Endothelial cell of umbilical vein (primary cell): ENCODE data around the gene TRIM17. TPM values are rescaled to one million over a fixed set of nuclear protein-coding genes. Genes with fewer than 3 reads are reported as not detected.

Experiments used
- BruUV-seq: library from RNA; stranded (reverse); fragments of 400-500 nt; replicated peaks from 2 replicates; lab custom pipeline; 2021; lab: Mats Ljungman, UMichigan
- CTCF ChIA-PET: fragments of 300-600, 350-600 bp; sonication (Branson Sonifier 250); formaldehyde crosslinking; loops from one replicate; lab custom pipeline; 2021; ENCODE audit warnings: antibody characterized with exemption, inconsistent platforms; lab: Charles Lee
- POLR2A ChIA-PET: fragments of 300-600, 350-600 bp; sonication (Branson Sonifier 250); formaldehyde crosslinking; loops from one replicate; lab custom pipeline; 2021; ENCODE audit warnings: antibody characterized with exemption, inconsistent platforms; lab: Charles Lee
- DNase-seq: peaks from one replicate; pipeline ENCODE4 v3.0.0-alpha.2; 2011; ENCODE audit warnings: low read depth, low spot score
- FAIRE-seq: peaks from 2 replicates; lab custom pipeline; 2011; peaks lifted over from hg19 to GRCh38; lab: Jason Lieb, UNC
- H2AFZ ChIP-seq: 2 replicates; pipeline ENCODE4 v1.6.0; 2012; ENCODE audit warnings: low read depth, low read length, control low read depth, inconsistent platforms
- H3K27ac ChIP-seq: 2 replicates; pipeline ENCODE4 v1.5.1; 2011; ENCODE audit warnings: low read depth, mild to moderate bottlenecking, control low read depth, low read length, moderate library complexity; ENCODE audit not compliant: insufficient read depth
- H3K27me3 ChIP-seq, 2 experiments: 2 replicates each; pipeline versions ENCODE4 v1.6.0 to v1.6.1; 2011; ENCODE audit warnings: low read length in 2 of 2, mixed read lengths in 1 of 2; ENCODE audit not compliant: control insufficient read depth in 2 of 2, insufficient read depth in 2 of 2
- H3K36me3 ChIP-seq, 2 experiments: 2 replicates in 1 of 2; 3 replicates in 1 of 2; pipeline ENCODE4 v1.5.1; 2011; ENCODE audit warnings: low read length in 2 of 2, mild to moderate bottlenecking in 1 of 2, moderate library complexity in 1 of 2; ENCODE audit not compliant: control insufficient read depth in 2 of 2, insufficient read depth in 2 of 2; ENCODE audit errors: extremely low read depth in 1 of 2
- H3K4me1 ChIP-seq: 3 replicates; pipeline ENCODE4 v1.5.1; 2011; ENCODE audit warnings: mild to moderate bottlenecking, low read length; ENCODE audit not compliant: control insufficient read depth, insufficient read depth; ENCODE audit errors: extremely low read depth
- H3K4me2 ChIP-seq: 2 replicates; pipeline ENCODE4 v1.6.1; 2011; ENCODE audit warnings: low read length, control low read depth, mixed read lengths; ENCODE audit not compliant: insufficient read depth
- H3K4me3 ChIP-seq, 3 experiments: fragments of 200-600 bp in 1 of 3; sonication (generic), shearing (Covaris generic) in 1 of 3; replicated peaks in 1 of 3; 2 replicates each; pipeline ENCODE4 v1.5.1; 2011 to 2016; ENCODE audit warnings: control low read depth in 3 of 3, low read length in 3 of 3, mild to moderate bottlenecking in 2 of 3, inconsistent platforms in 1 of 3, low read depth in 1 of 3, moderate library complexity in 1 of 3; ENCODE audit not compliant: insufficient read depth in 1 of 3
- H3K79me2 ChIP-seq: 2 replicates; pipeline ENCODE4 v1.6.0; 2012; ENCODE audit warnings: low read length, inconsistent platforms; ENCODE audit not compliant: control insufficient read depth, insufficient read depth
- H3K9ac ChIP-seq: replicated peaks from 2 replicates; pipeline ENCODE3; 2011; ENCODE audit warnings: low read length, control low read depth; ENCODE audit not compliant: insufficient read depth; ENCODE audit errors: extremely low read depth
- H3K9me1 ChIP-seq: replicated peaks from 3 replicates; pipeline ENCODE4 v1.6.0; 2011; ENCODE audit warnings: mild to moderate bottlenecking, low read length; ENCODE audit not compliant: control insufficient read depth, insufficient read depth; ENCODE audit errors: extremely low read depth
- H3K9me3 ChIP-seq: replicated peaks from 2 replicates; pipeline ENCODE4 v1.5.1; 2012; ENCODE audit warnings: low read length, inconsistent platforms; ENCODE audit not compliant: control insufficient read depth, insufficient read depth
- H4K20me1 ChIP-seq: replicated peaks from 2 replicates; pipeline ENCODE3; 2011; ENCODE audit warnings: mild to moderate bottlenecking, low read length; ENCODE audit not compliant: control insufficient read depth, insufficient read depth; ENCODE audit errors: extremely low read depth
- EZH2 ChIP-seq: IDR thresholded peaks from 2 replicates; pipeline ENCODE4 v1.6.1; 2012; ENCODE audit warnings: borderline replicate concordance, low read depth, mild to moderate bottlenecking, moderate library complexity, low read length, inconsistent platforms; ENCODE audit not compliant: severe bottlenecking
- FOS ChIP-seq: IDR thresholded peaks from 2 replicates; pipeline ENCODE4 v1.6.1; 2011; ENCODE audit warnings: mild to moderate bottlenecking, low read length, moderate library complexity, borderline replicate concordance; ENCODE audit not compliant: insufficient read depth
- GATA2 ChIP-seq: IDR thresholded peaks from 2 replicates; pipeline ENCODE4 v1.7.0; 2011; ENCODE audit warnings: low read depth, mild to moderate bottlenecking, moderate library complexity, mixed read lengths, low read length; ENCODE audit not compliant: insufficient read length, insufficient read depth
- JUN ChIP-seq: IDR thresholded peaks from 2 replicates; pipeline ENCODE4 v1.6.1; 2011; ENCODE audit warnings: borderline replicate concordance, low read depth; ENCODE audit not compliant: insufficient read length, insufficient read depth
- MYC ChIP-seq: IDR thresholded peaks from one replicate; pipeline ENCODE4 v1.6.1; 2011; ENCODE audit warnings: mild to moderate bottlenecking, low read depth, low read length
- POLR2A ChIP-seq: IDR thresholded peaks from 2 replicates; pipeline ENCODE4 v1.6.1; 2012; ENCODE audit warnings: low read depth, mild to moderate bottlenecking, control low read depth, low read length
- POLR2AphosphoS5 ChIP-seq: IDR thresholded peaks from 2 replicates; pipeline ENCODE4 v1.6.1; 2012; ENCODE audit warnings: low read depth, mild to moderate bottlenecking, control low read depth, low read length, moderate library complexity; ENCODE audit not compliant: insufficient read depth
- dilution Hi-C: fragments of 300-500 bp; cut with MboI; formaldehyde crosslinking; loops from one replicate; pipeline ENCODE4 v1.15.0; 2019; ENCODE audit warnings: low sequenced_read_pairs; ENCODE audit not compliant: extremely low pct_ligation_motif_present
- intact Hi-C: fragments of 100-400 bp; cut with micrococcal nuclease; formaldehyde crosslinking; loops from one replicate; pipeline ENCODE4 v1.10.0; 2022
- polyA plus RNA-seq, 4 experiments: library from polyadenylated mRNA; depleted of rRNA in 3 of 4; stranded (reverse) in 3 of 4; unstranded in 1 of 4; fragments of >200 nt; gene quantifications; 2 replicates each; pipeline versions ENCODE4 v1.2.1 to v1.2.3, GENCODE V29; 2011 to 2012; ENCODE audit warnings: missing spikeins in 1 of 4
- total RNA-seq: library from RNA; stranded (reverse); gene quantifications from 2 replicates; pipeline ENCODE4 v1.2.3, GENCODE V29; 2021
- TF ChIP-seq, protein P1 (sequence below), 2 donors: IDR thresholded peaks; 1 replicate in 1 of 2; 2 replicates in 1 of 2; pipeline ENCODE4 v1.5.1; 2011; ENCODE audit warnings: low read length in 2 of 2, mild to moderate bottlenecking in 2 of 2, moderate library complexity in 2 of 2, control low read depth in 1 of 2, inconsistent platforms in 1 of 2, low read depth in 1 of 2; ENCODE audit not compliant: insufficient read depth in 1 of 2; ENCODE audit errors: extremely low read depth in 1 of 2
- TF ChIP-seq, protein P2 (sequence below): IDR thresholded peaks from 2 replicates; pipeline ENCODE4 v1.6.1; 2011; ENCODE audit not compliant: insufficient read depth, insufficient read length

Gene TRIM17
- total and polyA plus RNA-seq, 2 donors (not counting 3 experiments of a cell fraction or from before 2014, with no cell fraction given), result not detected

DNA sequence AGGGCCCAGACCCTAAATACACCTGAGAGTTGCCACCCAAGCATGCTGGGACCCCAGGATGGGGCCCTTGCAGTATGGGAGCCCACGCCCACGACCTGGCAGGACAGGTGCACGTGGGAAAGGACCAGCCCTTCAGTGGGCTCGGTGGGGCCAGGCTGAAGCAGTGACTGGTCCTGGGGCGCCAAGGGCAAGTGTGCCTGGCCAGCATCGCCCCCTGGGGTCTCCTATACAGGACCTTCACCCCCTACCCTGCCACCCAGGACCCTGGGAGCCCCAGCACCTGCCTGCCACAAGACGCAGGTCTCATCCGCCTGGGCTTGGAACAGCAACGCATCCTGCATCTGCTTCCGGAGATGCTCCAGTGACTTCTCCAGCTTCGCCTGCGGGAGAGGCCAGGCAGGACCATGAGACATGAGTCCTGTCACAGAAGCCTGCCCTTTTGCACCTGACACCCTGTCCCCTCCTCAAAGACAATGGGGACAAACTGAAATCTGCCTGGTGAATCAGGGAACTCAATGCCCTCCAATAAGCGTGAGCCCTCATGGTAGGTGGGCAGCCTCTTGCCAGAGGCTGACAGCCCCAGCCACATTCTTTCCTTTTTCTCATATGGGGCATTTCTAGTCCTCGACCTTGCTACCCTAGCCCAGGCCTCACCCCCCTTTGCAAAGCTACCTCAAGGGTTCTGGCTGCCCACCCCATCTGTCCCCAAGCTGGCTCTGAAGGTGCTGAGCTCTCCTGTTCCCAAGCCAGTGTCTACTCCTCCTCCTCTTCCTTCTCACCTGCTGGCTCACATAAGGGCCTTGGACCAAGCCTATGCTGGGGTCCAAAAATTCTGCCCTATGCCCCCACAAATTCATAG, 14.7 kb downstream of the TRIM17 start:
- Histone ChIP-seq H3K79me2 (peaks cover 63% of the 10 kb centered on the region), H3K4me1 (peaks cover 17% of the 10 kb centered on the region), H3K9ac (no peak overlapping the region), H3K4me2 (no peak overlapping the region), H3K27me3 (no peaks in the 10 kb centered on the region), H3K4me3 (no peak overlapping the region), H3K27ac (no peak overlapping the region), H3K9me3 (no peaks in the 10 kb centered on the region), H3K9me1 (no peaks in the 10 kb centered on the region), H3K36me3 (peaks cover 0 to 19% of the 10 kb centered on the region in 2 experiments), H2AFZ (no peak overlapping the region), H4K20me1 (no peaks in the 10 kb centered on the region)
- TF ChIP-seq GATA2 (no peak), FOS (no peak), POLR2AphosphoS5 (no peak), POLR2A (no peak), EZH2 (no peak), JUN (no peak), MYC (no peak)
- TF ChIP-seq, protein P1, sequence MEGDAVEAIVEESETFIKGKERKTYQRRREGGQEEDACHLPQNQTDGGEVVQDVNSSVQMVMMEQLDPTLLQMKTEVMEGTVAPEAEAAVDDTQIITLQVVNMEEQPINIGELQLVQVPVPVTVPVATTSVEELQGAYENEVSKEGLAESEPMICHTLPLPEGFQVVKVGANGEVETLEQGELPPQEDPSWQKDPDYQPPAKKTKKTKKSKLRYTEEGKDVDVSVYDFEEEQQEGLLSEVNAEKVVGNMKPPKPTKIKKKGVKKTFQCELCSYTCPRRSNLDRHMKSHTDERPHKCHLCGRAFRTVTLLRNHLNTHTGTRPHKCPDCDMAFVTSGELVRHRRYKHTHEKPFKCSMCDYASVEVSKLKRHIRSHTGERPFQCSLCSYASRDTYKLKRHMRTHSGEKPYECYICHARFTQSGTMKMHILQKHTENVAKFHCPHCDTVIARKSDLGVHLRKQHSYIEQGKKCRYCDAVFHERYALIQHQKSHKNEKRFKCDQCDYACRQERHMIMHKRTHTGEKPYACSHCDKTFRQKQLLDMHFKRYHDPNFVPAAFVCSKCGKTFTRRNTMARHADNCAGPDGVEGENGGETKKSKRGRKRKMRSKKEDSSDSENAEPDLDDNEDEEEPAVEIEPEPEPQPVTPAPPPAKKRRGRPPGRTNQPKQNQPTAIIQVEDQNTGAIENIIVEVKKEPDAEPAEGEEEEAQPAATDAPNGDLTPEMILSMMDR (IDR thresholded peaks at IDR 0.05; ENCODE audit: extremely low read depth in 1 of 2, insufficient read depth in 1 of 2, low read depth in 1 of 2, low read length in 2 of 2), result no peak
- TF ChIP-seq, protein P2, sequence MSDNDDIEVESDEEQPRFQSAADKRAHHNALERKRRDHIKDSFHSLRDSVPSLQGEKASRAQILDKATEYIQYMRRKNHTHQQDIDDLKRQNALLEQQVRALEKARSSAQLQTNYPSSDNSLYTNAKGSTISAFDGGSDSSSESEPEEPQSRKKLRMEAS, result no peak
- dilution Hi-C loops (no loop called here), intact Hi-C loops (no loop called here)
- FAIRE-seq, result no peak
- no TSS peak for BruUV-seq
- CTCF ChIA-PET, result interaction anchor here (5.3 kb wide), 1 partner anchor 9 kb away, joined by 42 read pairs; no protein-coding TSS in a partner anchor
- DNase-seq, result no peak
- POLR2A ChIA-PET, result no interaction called here
